GM12878 (cell line): ENCODE measurements around the gene MMP15. TPM values are rescaled to one million over a fixed set of nuclear protein-coding genes. Genes with fewer than 3 reads are reported as not detected.
A peak's percentile ranks its signal among the peaks of the same experiment; 100 is the strongest.

Experiments
- ATF3 ChIP-seq: IDR thresholded peaks from 2 replicates; pipeline ENCODE4 v1.6.1; 2011; ENCODE audit warnings: low read depth, mild to moderate bottlenecking, low read length, moderate library complexity, borderline replicate concordance; ENCODE audit errors: extremely low read depth
- DPF2 ChIP-seq: fragments of 450-650 bp; IDR thresholded peaks from 2 replicates; pipeline ENCODE4 v1.6.1; 2017; ENCODE audit warnings: mild to moderate bottlenecking
- E2F4 ChIP-seq: IDR thresholded peaks from 2 replicates; pipeline ENCODE4 v1.6.1; 2012; ENCODE audit warnings: low read depth, low read length, improper control_type of control experiment
- GABPA ChIP-seq: IDR thresholded peaks from 2 replicates; pipeline ENCODE4 v1.6.1; 2014; ENCODE audit warnings: antibody characterized with exemption, low read depth, mild to moderate bottlenecking, inconsistent platforms
- GATAD2B ChIP-seq: fragments of 450-650 bp; conservative IDR thresholded peaks from 2 replicates; pipeline ENCODE4 v1.6.1; 2017; ENCODE audit warnings: low read depth, mild to moderate bottlenecking, moderate library complexity
- MEF2A ChIP-seq: IDR thresholded peaks from 2 replicates; pipeline ENCODE4 v1.6.1; 2011; ENCODE audit warnings: low read depth, mild to moderate bottlenecking, low read length, moderate library complexity; ENCODE audit not compliant: insufficient read depth
- MXI1 ChIP-seq: fragments of 150-350 bp; IDR thresholded peaks from 2 replicates; pipeline ENCODE4 v1.6.1; 2011; ENCODE audit warnings: low read depth, mild to moderate bottlenecking, inconsistent platforms, low read length, improper control_type of control experiment
- NFYB ChIP-seq: IDR thresholded peaks from 2 replicates; pipeline ENCODE4 v1.6.1; 2011; ENCODE audit warnings: low read depth, mild to moderate bottlenecking, low read length, improper control_type of control experiment, moderate library complexity; ENCODE audit not compliant: insufficient read depth
- NR2C1 ChIP-seq: fragments of 450-650 bp; IDR thresholded peaks from 2 replicates; pipeline ENCODE4 v1.6.1; 2017; ENCODE audit warnings: antibody characterized with exemption, mild to moderate bottlenecking, moderate library complexity
- NR2F1 ChIP-seq: fragments of 450-650 bp; conservative IDR thresholded peaks from 2 replicates; pipeline ENCODE4 v1.6.1; 2017; ENCODE audit warnings: mild to moderate bottlenecking
- POLR2A ChIP-seq: IDR thresholded peaks from 2 replicates; pipeline ENCODE4 v1.6.1; 2011; ENCODE audit warnings: low read depth, mild to moderate bottlenecking, low read length
- POLR2AphosphoS5 ChIP-seq: IDR thresholded peaks from 2 replicates; pipeline ENCODE4 v1.6.1; 2011; ENCODE audit warnings: mild to moderate bottlenecking, low read length, inconsistent platforms
- RAD21 ChIP-seq: IDR thresholded peaks from 2 replicates; pipeline ENCODE4 v1.6.1; 2011; ENCODE audit warnings: mild to moderate bottlenecking, low read depth, low read length, moderate library complexity; ENCODE audit not compliant: insufficient read depth
- RUNX3 ChIP-seq: IDR thresholded peaks from 2 replicates; pipeline ENCODE4 v1.6.1; 2012; ENCODE audit warnings: low read length, inconsistent platforms
- SMAD5 ChIP-seq: IDR thresholded peaks from 2 replicates; pipeline ENCODE4 v1.6.1; 2016; ENCODE audit warnings: antibody characterized with exemption, low read depth
- SP1 ChIP-seq: IDR thresholded peaks from one replicate; pipeline ENCODE4 v1.6.1; 2011; ENCODE audit warnings: low read depth, low read length
- SPI1 ChIP-seq: IDR thresholded peaks from 2 replicates; pipeline ENCODE4 v1.6.1; 2011; ENCODE audit warnings: low read depth, mild to moderate bottlenecking, low read length, moderate library complexity, borderline replicate concordance; ENCODE audit not compliant: insufficient read depth
- TCF12 ChIP-seq: IDR thresholded peaks from 2 replicates; pipeline ENCODE4 v1.6.1; 2011; ENCODE audit warnings: low read depth, mild to moderate bottlenecking, low read length
- polyA plus RNA-seq, 11 experiments: library from polyadenylated mRNA; depleted of rRNA in 4 of 11; unstranded in 6 of 11; stranded (reverse) in 5 of 11; fragments of >200 nt; fragmentation: Nextera tagmentation in 4 of 11; fragmentation: Illumina TruSeq in 1 of 11; extraction: Ambion mirVana in 4 of 11; extraction: Trizol in 1 of 11; gene quantifications; 1 replicate in 1 of 11; 2 replicates in 10 of 11; pipeline versions ENCODE4 v1.2.1 to v1.2.3, GENCODE V29; 2011 to 2016; ENCODE audit warnings: inconsistent platforms in 2 of 11, missing spikeins in 2 of 11, low read depth in 1 of 11
- total RNA-seq, 4 experiments: library from RNA; depleted of rRNA in 3 of 4; stranded (reverse); fragments of >200 nt in 3 of 4; fragmentation: Illumina TruSeq in 1 of 4; extraction: Trizol in 1 of 4; gene quantifications; 2 replicates each; pipeline versions ENCODE4 v1.2.1 to v1.2.3, GENCODE V29; 2013 to 2021
- TF ChIP-seq, protein P1 (sequence below): fragments of 450-650 bp; formaldehyde crosslinking; IDR thresholded peaks from 2 replicates; pipeline ENCODE4 v1.5.0; 2022; ENCODE audit warnings: mild to moderate bottlenecking, missing genetic modification characterization
- TF ChIP-seq, protein P2 (sequence below): fragments of 450-650 bp; IDR thresholded peaks from 2 replicates; pipeline ENCODE4 v1.6.1; 2016; ENCODE audit warnings: mild to moderate bottlenecking, moderate library complexity, borderline replicate concordance

Gene MMP15
- total and polyA plus RNA-seq, 10 of the 15 experiments (the other 5 are each of a cell fraction or from before 2014, with no cell fraction given): 0.08 to 0.56 (median 0.10) TPM; not detected in 7

GRCh38 chr16:58000706-58001676 lies 24.6 kb upstream of the MMP15 start, which contains the start of gene USB1 (continued):
- TF ChIP-seq, protein P1, sequence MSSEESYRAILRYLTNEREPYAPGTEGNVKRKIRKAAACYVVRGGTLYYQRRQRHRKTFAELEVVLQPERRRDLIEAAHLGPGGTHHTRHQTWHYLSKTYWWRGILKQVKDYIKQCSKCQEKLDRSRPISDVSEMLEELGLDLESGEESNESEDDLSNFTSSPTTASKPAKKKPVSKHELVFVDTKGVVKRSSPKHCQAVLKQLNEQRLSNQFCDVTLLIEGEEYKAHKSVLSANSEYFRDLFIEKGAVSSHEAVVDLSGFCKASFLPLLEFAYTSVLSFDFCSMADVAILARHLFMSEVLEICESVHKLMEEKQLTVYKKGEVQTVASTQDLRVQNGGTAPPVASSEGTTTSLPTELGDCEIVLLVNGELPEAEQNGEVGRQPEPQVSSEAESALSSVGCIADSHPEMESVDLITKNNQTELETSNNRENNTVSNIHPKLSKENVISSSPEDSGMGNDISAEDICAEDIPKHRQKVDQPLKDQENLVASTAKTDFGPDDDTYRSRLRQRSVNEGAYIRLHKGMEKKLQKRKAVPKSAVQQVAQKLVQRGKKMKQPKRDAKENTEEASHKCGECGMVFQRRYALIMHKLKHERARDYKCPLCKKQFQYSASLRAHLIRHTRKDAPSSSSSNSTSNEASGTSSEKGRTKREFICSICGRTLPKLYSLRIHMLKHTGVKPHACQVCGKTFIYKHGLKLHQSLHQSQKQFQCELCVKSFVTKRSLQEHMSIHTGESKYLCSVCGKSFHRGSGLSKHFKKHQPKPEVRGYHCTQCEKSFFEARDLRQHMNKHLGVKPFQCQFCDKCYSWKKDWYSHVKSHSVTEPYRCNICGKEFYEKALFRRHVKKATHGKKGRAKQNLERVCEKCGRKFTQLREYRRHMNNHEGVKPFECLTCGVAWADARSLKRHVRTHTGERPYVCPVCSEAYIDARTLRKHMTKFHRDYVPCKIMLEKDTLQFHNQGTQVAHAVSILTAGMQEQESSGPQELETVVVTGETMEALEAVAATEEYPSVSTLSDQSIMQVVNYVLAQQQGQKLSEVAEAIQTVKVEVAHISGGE: no peak
- peak; percentile 79; the same call in 1 of the 2 replicates for TF ChIP-seq SMAD5
- TF ChIP-seq RUNX3: 0 out of 2 replicates have a peak, but pooled peaks have one; percentile 3
- peak; percentile 88 for TF ChIP-seq POLR2A
- TF ChIP-seq RAD21: peak; percentile 56; the same call in 1 of the 2 replicates
- TF ChIP-seq POLR2AphosphoS5: peak; percentile 70
- TF ChIP-seq GATAD2B: peak; percentile 13; the same call in 1 of the 2 replicates
- TF ChIP-seq MXI1: no peak; the same call in 1 of the 2 replicates
- peak; percentile 46; the same call in 1 of the 2 replicates for TF ChIP-seq SPI1
- no peak for TF ChIP-seq GABPA
- TF ChIP-seq DPF2: no peak; the same call in 1 of the 2 replicates
- no peak for TF ChIP-seq ATF3
- 0 out of 2 replicates have a peak, but pooled peaks have one; percentile 42 for TF ChIP-seq TCF12
- TF ChIP-seq, protein P2, sequence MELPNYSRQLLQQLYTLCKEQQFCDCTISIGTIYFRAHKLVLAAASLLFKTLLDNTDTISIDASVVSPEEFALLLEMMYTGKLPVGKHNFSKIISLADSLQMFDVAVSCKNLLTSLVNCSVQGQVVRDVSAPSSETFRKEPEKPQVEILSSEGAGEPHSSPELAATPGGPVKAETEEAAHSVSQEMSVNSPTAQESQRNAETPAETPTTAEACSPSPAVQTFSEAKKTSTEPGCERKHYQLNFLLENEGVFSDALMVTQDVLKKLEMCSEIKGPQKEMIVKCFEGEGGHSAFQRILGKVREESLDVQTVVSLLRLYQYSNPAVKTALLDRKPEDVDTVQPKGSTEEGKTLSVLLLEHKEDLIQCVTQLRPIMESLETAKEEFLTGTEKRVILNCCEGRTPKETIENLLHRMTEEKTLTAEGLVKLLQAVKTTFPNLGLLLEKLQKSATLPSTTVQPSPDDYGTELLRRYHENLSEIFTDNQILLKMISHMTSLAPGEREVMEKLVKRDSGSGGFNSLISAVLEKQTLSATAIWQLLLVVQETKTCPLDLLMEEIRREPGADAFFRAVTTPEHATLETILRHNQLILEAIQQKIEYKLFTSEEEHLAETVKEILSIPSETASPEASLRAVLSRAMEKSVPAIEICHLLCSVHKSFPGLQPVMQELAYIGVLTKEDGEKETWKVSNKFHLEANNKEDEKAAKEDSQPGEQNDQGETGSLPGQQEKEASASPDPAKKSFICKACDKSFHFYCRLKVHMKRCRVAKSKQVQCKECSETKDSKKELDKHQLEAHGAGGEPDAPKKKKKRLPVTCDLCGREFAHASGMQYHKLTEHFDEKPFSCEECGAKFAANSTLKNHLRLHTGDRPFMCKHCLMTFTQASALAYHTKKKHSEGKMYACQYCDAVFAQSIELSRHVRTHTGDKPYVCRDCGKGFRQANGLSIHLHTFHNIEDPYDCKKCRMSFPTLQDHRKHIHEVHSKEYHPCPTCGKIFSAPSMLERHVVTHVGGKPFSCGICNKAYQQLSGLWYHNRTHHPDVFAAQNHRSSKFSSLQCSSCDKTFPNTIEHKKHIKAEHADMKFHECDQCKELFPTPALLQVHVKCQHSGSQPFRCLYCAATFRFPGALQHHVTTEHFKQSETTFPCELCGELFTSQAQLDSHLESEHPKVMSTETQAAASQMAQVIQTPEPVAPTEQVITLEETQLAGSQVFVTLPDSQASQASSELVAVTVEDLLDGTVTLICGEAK: peak; percentile 70
- peak; percentile 93 for TF ChIP-seq NR2F1
- TF ChIP-seq NFYB: peak; percentile 22; the same call in 1 of the 2 replicates
- peak; percentile 61 for TF ChIP-seq SP1
- 0 out of 2 replicates have a peak, but pooled peaks have one; percentile 28 for TF ChIP-seq MEF2A
- peak; percentile 27; the same call in 1 of the 2 replicates for TF ChIP-seq NR2C1
- no peak for TF ChIP-seq E2F4
